HG03469 (cell line): ENCODE results near the gene SELENOS.
"Not testable (repeated sequence)": the region's sequence is repeated elsewhere in the genome, so short reads cannot be mapped to it uniquely, and the experiment has no call there.

ENCODE experiments used
- ATAC-seq: cut with Tn5 transposase; IDR thresholded peaks from one replicate; pipeline ENCODE4 v1.9.1; 2021; ENCODE audit warnings: mild to moderate bottlenecking, moderate library complexity, moderate number of reproducible peaks; ENCODE audit not compliant: unreplicated experiment

SELENOS gene

DNA sequence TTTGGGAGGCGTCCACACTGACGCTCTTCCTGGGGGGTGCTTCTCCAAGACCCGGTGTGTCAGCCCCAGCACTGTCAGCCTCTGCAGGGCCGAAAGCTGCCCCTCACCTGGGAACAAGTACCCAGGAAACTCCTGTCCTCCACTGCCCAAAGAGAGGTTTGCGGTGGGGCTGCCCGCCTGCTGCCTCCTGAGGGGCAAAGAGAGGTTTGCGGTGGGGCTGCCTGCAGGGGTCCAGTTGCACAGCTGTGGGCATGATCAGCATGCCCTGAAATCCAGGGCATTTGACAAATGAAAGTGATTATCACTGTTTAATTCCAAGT lies 32.8 kb upstream of the SELENOS start:
- ATAC-seq, result no peak

DNA sequence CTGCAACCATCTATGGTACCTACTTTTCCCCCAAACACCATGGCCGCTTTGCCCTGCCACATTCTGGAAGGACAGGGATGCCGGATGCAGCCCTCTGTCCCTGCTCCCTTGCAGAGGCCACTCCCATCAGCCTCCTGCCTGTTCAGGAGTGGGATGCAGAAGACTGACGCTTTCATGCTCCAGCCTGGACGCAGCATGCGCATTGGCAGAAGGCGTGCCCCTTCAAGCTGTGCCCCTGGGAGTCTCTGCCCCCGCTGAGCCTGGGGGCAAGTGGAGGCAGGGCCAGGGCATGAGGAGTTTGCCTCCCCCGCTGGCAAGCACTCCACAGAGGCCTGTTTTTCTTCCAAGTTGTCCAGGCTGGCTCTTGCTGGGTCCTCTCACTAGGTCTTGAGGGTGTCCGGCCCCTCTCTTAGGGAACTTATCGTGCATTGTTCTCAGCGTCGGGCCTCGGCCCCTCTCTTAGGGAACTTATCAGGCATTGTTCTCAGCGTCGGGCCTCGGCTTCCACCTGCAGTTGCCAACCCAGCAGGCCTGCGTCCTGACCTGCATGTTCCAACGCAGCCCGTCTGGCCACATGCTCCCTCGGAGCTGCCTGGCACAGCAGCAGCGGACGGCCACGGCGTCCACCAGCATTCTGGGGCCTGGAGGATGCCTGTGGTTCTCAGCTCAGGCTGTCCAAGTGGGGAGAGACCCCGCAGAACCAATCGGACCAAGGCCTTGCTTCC lies 32.3 kb upstream of the SELENOS start:
- ATAC-seq, result no peak

DNA sequence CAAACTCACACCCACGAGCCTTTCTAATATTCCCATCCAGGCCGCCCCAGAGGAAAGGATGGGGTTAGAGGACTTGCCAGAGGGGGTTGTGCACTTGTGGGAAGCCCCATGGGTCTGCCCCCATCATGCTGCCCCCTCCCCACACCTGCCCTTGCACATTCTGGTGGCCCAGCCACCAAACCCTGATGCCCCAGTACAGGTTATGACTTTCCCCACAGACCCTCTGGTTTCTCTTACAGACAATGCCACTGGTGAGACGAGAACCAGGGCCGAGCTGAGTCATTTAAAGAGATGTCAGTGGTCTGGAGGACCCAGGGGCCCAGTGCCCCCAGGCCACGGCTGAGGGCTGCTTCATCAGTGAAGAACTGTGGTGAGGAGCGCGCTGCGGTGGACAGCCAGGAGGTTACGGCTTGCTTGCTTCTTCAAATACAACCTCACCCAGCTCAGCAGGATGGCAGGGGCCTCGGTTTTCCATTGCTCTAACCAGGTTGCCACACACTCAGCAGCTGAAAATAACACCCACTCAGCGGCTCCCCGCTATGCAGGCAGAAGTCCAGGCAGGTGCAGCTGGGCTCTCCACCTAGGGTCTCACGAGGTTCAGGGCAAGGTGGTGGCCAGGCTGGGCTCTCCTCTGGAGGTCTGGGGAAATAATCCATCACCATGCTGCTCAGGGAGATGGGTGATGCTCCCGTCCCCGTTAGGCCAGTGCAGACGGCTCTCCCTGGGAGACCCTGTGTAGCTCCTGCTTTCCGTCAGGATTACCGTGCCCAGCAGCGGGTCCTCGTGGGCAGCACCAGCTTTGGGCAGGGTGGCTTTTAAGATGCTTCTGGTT lies 31.5 kb upstream of the SELENOS start:
- ATAC-seq, result no peak

DNA sequence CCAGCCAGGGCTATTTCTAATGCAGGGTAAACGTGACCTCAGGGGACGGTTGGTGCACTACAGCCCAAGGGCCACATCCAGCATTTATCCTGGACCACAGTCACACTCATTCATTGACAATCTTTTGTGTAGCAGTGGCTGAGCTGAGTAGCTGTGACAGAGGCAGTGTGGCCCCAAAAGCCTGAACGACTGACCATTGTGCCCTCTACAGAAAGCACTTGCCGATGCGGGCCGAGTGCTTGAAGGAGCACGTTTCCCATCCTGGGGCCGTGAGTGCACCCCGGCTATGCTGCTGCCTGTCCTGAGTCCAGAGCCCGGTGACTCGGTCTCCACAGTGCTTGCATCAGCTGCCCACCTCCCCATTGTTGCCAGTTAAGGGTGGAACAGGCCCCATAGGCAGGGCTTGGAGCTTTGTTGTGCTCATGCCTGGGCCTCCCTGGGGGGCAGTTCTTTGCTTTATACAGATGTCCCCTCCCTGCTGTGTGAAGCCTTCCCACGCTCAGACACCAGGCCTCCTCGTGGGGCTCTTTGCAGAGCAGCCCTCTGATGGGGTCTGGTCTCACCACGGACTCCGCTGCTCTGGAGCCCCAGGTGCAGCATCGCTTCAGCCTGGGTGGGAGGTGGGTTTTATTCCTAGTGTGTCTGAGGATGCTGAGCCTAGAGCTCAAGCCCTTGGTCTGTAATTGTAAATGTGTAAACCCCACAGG lies 30.8 kb upstream of the SELENOS start:
- no peak for ATAC-seq

DNA sequence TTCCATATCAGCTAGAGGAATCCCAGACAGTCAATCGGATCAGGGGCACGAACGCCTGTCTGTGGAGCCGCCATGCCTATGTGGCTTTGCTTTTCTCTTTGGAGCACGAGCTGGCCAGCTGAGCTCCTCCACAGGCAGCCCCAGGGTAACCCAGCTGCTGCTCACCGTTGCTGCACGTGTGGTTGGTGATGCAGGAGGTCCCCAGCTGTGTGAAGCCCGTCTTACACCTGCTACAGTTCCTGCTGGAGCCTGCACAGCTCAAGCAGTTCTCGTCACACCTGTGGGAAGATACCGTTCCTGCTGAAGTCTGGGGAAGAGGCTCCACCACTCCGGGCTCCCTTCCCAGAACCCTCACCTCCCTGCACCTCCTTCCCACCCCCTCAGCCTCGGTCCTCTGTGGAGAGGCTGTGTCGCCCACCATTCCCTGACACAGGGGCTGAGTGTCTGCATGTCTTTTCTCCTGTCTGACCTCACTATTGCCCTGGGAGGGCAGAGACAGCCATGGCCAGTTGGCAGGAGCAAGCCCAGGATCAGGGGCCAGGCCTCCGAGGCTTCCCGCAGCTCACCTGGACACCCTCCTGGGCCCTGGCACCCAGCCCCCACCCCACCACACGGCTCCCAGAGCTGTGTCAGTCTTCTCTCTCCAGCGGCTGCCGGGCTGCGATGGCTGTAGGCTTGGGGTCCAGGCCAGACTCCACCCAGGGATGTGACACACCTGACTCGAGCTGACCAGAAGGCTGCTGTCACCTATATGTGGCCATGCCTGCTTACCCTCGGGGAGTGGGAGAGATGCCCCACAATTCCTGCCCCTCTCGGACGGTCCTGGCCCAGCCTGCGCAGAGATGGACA lies 30.0 kb upstream of the SELENOS start:
- ATAC-seq, result no peak

DNA sequence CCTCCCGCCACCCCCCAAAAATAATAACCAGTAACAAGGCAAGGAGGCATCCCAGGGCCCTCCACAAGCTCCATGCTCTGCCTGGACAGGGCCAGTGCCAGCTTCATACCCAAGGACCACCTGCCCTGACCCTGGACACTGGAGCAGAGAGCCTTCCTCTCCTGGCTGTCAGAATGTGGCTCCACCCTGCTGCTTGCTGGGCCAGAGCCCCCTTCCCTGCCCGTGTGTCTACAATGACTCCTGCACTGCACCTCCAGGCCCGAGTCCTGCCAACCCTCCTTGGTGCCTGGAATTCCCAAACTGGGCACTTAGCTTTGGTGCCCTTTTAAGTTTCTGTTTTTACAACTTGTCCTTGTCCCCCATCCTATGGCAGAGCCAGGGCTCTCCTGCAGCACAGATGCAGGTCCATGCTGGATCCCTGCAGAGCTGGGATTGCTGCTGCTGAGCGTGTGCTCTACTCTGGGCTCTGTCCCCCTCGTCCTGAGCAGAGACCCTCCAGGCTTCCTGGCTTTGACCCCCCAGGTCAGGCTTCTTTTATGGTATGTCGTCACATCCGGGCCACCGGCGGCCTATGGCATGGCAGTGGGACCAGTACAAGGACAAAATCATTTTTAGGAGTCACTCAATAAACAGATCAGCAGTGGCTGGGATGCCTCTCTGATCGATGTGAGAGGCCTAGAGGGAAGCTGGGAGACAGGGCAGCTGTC lies 29.2 kb upstream of the SELENOS start:
- ATAC-seq, result no peak

DNA sequence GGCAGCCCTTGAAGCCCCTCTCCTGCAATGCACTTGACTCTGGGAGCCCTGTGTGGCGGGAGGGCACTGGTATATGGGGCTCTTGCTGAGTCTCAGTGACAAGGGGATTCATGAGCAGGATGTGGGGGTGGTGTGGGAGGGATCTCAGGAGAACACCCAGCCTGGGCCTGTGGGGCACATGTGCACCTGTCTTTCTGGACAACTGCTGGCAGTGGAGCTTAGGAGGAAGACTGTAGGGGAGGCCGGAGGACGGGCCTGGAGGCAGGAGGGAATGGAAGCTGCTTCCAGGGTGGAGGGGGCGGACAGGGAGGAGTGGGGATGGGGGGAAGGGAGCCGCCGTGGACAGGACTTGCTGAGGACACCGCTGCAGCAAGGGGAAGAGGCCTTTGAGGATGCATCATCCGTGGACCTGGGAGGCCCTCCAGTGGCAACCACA lies 28.6 kb upstream of the SELENOS start:
- no peak for ATAC-seq

DNA sequence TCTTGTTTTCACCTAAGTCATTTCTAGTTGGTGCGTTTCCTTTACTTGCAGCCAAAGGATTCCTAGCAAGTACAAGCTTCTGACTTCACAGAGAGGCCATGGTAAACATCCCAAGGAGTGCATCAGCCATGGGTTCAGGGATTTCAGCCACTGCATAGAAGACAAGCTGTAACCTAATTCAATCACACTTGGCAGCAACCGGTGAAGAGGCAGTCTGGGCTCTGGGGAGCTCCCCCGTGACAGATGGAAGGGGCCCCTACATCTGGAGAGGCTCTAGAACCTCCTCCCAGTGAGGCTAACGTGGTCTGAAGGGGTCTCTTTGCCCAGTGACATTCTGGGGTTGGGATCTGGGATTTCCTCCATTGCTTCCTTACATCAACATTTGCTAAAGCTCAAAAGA lies 26.1 kb upstream of the SELENOS start:
- no peak for ATAC-seq

DNA sequence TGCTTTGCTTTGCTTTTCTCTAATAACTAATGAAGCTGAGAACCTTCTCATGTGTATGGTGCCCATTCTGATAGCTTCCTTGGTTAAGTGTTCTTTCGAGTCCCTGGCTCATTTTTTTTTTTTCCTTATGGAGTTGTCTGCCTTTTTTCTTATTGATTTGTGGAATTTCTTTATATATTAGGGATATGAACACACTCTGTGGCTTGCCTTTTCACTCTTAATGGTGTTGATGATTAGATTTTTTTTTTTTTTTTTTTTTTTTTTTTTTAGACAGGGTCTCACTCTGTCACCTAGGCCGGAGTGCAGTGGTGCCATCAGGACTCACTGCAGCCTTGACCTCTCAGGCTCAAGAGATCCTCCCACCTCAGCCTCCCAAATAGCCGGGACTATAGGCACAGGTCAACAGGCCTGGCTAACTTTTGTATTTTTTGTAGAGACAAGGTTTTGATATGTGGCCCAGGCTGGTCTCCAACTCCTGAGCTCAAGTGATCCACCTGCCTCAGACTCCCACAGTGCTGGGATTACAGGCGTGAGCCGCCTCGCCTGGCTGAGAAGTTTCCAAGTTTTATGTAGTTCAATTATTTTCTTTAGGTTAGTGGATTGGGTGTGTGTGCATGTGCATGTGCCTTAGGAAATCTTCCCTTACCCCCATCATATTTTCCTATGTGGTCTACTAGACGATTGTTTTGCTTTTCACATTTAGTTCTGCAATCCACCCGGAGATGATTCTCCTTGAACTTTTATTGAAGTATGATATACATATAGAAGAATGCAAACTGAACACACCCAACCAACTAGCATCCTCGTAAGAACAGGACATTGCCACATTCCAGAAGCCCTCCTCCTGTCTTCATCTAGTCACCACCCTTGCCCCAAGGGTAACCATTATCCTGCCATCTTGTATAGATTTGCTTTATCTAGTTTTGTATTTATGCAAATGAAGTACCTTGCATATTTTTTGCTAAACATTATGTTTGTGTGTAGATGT lies 19.4 kb upstream of the SELENOS start:
- ATAC-seq, result no peak

DNA sequence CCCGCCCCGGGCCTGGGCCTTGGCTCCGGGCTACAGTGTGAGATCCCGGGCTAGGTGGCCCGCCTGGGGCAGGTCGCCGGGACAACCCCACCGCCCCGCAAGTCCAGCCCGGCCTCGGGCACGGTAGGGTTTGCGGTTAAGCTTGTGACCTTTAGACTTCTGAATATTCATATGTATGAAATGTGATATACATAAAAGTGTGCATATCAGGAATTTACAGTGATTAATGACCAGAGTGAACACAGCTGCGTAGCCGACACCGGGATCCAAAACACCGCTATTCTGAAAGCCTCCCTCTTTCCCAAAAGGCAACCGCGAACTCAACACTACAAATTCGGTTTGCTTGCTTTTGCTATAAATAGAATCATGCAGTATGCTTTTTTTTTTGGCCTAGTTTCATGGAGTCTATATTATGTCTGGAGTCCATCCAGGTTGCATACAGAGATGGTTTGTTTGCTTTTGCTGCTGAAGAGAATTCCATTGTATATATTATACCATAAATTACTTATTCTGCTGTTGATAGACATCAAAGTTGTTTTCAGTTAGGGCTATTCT lies 18.4 kb upstream of the SELENOS start:
- no peak for ATAC-seq

DNA sequence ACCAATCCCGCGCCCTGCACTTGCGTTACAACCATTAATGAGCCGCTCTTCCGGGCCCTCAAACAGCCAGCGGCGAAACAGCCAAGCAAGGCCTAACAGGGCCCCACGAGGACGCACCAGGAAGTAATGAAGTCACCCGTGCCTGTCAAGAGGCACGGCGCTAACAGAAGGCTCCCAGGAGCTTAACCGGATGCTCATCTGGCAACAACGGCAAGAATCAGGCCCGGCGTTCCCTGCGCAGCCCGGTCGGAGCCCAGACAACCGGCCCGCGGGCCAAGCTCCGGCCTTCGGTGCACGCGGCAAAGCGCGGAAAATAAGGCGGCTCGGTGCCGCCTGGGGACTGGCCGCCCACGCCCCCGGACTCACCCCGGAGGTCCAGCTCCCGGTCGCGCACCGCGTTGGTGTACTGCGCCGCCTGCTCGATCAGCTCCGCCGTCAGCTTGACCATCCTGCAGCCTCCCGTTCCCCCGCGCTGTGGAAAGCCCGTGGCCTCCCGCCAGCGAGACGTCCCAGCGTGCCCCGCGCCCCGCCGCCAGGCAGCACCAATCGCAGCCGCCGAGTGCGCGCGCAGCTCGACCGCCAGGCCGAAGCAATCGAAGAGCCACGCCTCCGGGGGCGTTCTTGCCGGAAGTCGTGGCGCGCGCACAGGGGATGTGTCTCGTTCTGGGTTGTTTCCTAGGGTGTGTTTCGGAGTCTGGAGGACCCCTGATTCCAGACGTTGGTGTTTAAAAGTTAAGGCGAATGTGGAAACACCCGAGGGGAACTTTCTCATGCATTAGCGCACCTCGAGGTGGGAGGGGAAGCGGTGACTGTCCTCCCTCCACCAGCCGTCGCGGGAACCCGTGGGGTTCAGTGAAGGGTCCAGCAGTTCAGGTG lies 17.7 kb upstream of the SELENOS start, which contains the start of gene SNRPA1:
Gene SNRPA1 (minus strand): TSS at position 518 of the 876 bp plus-strand sequence. CDS start 70 bp downstream, at position 448.
- ATAC-seq, result peak; percentile 65

DNA sequence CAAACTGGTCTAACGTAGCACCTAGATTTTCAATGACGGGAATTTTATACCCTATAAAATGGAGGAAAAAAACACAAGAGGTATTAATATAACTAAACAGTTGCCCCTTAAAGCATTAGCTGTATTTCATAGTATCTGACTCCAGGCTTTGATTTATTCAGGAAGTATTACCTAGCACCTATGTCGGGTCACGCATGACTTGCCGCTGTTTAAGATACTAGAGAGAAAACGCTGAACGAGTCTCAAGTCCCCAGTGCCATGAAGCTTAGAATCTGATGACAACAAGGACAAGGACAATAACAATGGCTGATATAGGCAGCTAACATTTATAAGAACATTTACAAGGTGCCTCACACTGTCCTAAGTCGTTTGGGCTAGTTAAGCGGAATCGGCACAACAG lies 15.8 kb upstream of the SELENOS start:
- ATAC-seq, result no peak

DNA sequence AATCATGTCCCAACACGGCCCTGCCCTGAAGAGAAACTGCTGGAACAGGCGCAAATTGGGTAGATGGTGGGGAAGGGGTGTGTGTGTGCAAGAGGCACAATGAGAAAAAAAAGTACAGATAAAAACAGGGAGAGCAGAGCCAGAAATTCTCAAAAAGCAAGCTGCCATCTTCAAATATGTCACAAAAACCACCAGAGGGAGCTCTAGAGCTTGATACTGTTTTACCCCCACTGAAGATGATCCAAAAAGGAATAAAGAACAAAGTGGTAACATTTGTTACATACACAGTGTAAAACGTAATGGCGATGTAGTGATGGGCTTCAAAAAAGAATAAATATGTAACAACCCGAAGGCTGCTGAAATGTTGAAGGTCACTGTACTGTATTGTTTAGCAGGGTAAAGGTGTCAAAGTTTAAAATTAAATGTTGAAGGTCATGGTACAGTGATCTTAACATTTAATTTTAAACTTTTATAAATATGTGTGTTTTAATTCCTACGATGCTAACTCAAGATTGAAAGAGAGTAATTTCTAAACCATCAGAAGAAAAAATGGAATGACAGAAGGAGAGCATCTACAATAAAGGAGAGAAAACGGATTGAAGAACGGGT lies 11.7 kb upstream of the SELENOS start:
- ATAC-seq, result no peak

DNA sequence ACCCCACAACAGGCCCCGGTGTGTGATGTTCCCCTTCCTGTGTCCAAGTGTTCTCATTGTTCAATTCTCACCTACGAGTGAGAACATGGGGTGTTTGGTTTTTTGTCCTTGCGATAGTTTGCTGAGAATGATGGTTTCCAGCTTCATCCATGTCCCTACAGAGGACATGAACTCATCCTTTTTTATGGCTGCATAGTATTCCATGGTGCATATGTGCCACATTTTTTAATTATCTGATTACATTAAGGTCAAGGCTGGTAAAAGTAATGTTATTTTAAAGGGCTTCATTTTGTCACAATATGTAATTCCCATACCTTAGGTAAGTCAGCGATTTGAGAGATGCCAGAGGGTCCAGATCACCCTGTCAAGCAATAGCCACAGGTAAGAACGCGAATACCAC lies 10.1 kb upstream of the SELENOS start:
- ATAC-seq, result not testable (repeated sequence)

DNA sequence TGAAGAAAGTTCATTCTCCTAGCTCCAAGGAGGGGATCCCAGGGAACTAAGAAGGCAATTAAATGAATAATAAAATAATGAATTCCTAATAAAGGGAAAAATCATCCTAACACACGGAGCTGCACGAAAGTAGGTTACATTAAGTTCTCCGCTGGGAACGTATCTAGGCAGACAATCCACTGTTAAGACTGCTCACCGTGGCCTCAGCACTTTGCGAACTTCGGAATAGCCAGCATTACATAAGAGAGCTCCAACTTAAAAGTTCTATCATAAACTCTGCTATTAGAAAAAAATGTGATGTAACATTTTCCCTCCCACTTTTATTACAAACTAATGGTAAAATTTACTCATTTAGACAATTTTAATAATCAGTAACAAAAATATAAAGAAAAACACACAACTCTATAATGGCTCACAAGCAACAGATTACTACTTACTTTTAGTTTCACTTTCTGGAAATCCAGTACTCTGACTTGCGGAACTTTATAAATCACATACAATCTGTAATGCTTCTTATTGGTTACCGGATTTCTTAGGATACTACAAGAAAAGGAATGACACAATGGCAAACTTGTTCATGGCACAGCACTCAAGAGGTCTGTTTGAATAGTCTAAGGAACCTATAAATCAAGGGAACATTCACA lies 9.3 kb upstream of the SELENOS start:
- no peak for ATAC-seq

DNA sequence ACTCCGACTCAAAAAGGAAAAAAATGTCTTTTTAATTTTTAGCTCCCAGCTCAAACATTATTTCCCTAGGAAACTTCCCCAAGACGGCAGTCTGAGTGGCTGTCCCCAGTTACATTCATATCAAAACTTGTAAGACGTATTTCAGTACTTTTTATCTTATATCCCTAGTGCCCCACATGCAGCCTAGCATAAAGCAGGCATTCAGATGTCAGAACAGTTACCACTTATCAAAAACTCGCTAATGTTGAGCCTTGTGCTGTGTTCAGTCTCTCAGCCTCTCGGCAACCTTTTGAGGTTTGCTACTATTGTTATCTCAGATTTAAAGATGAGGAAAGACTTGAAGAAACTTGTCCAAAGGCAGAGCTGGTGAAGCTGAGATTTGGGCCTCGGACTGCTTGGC lies 6.6 kb upstream of the SELENOS start:
- ATAC-seq, result no peak

DNA sequence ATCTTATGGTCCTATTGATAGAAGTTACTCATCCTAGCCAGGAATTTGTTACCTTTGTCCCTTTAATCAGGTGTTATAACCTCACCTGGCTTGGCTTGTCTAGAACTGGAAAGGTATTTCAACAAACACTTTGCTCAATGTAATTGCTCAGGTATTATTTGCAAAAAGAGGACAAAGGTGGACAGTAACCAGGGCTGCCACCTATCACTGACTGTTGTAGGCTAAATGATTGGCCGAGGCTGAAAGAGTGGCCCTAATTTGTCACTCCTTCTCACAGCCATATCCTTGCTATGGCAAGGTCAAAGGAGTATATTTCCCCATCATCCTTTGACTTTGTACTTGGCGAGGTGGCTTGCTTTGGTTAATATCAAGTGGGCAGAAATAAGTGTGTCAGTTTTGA lies 2.7 kb upstream of the SELENOS start:
- ATAC-seq, result no peak
